GM19351 (cell line): ENCODE data around the gene KRT76.

ENCODE experiments used
- ATAC-seq: cut with Tn5 transposase; IDR thresholded peaks from one replicate; pipeline ENCODE4 v1.9.1; 2021; ENCODE audit warnings: mild to moderate bottlenecking, moderate library complexity; ENCODE audit not compliant: unreplicated experiment

Gene KRT76

DNA sequence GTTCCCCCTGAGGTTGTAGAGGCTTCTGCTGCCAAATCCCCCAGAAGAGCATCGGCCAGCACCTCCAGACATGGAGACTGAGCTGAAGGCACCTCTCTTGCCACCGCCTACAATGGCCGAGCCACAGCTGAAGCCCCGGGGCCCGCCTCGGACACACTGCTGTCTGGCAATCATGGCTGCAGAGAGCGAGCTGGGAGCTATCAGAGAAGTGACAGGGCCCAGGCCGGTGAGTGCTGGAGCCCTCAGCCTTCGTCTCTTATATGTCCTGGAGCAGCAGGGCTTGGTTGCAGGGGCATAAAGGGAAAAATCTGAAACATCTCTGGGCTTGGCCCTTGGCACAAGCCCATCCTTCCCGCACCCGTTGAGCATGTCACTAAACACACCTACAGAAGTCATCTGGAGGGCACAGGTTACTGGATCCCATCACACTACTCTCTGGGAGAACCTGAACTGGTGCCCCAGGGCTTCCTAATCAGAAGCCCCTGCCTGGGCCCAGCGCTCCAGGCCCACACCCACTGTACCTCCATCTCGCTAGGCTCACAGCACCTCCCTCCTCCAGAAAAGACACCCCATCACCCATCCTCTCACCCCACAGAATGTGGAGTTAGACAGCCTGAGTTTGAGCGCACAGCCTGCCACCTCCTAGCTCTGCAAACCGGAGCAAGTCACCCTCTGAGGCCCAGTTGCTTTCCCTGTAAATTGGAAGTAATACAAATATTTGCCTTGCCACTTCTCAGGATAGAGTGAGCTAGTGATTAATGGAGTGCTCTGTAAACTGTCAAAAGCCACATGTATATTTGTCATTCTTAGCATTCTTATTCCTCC, 37.0 kb upstream of the KRT76 start, which contains the start of gene KRT4:
Gene KRT4 (minus strand): TSS at position 232 of the 825 bp plus-strand sequence. CDS start 58 bp downstream, at position 174.
- ATAC-seq = no peak

- no peak for ATAC-seq
Observed at GRCh38 chr12:52813203-52813819, 36.2 kb upstream of the KRT76 start.

GRCh38 chr12:52812749-52813148, 35.6 kb upstream of the KRT76 start:
- no peak for ATAC-seq

DNA sequence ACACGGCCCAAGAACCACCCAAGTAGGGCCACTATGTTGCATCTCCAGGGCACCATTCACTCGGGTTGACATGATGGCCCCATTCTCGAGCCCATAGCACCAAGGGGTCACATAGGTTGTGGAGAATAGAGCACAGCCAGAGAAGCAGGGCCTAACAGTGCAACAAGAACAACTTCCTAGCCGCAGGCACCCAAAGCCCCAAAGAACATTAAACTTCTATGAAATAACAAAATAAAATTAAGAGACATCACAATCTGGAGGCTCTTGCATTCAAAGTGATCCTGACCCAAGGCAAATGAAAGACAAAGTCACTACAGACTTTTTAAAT, 34.9 kb upstream of the KRT76 start:
- ATAC-seq = no peak

- ATAC-seq = no peak
Observed at GRCh38 chr12:52811191-52812072, 34.3 kb upstream of the KRT76 start.

GRCh38 chr12:52810554-52810953, 33.4 kb upstream of the KRT76 start:
- no peak for ATAC-seq

DNA sequence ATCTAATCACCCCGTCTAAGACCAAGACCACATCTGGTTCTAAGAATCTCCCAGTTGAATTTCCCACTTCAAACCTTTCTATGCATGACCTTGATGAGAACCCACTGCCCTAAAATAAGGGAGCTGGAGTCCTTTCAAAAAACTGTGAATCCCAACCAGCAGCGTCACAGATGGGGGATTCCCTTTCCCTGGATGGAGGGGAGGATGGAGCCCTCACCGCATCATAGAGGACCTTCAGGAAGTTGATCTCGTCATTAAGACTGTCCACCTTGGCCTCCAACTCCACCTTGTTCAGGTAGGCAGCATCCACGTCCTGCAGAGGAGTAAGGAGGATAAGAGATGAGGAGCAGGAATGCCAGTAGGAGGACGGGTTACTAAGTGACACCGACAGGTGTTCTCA, 32.0 kb upstream of the KRT76 start:
- ATAC-seq = no peak

DNA sequence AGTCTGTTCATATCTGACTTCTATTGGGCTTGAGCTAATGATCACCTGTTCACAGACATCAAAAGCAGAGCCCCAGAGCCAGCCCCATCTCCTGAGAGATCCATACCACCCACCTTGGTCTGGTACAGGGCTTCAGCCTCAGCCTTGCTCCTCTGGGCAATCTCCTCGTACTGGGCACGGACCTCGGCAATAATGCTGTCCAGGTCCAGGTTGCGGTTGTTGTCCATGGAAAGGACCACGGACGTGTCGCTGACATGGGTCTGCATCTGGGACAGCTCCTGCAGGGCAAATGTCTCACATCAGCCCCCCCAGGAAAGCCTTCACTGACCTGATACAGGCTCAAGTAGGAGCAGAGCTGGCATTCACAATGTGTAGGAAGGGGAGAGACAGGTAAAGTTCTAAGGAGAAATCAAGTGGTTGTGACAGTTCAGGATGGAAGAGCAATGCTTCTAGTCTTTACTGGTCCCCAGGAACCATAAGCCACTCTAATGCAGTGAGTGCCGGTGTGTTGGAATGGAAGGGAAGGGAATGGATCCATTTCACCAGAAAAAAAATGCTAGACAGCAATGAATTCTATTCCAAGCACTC, 31.5 kb upstream of the KRT76 start:
- ATAC-seq = no peak

DNA sequence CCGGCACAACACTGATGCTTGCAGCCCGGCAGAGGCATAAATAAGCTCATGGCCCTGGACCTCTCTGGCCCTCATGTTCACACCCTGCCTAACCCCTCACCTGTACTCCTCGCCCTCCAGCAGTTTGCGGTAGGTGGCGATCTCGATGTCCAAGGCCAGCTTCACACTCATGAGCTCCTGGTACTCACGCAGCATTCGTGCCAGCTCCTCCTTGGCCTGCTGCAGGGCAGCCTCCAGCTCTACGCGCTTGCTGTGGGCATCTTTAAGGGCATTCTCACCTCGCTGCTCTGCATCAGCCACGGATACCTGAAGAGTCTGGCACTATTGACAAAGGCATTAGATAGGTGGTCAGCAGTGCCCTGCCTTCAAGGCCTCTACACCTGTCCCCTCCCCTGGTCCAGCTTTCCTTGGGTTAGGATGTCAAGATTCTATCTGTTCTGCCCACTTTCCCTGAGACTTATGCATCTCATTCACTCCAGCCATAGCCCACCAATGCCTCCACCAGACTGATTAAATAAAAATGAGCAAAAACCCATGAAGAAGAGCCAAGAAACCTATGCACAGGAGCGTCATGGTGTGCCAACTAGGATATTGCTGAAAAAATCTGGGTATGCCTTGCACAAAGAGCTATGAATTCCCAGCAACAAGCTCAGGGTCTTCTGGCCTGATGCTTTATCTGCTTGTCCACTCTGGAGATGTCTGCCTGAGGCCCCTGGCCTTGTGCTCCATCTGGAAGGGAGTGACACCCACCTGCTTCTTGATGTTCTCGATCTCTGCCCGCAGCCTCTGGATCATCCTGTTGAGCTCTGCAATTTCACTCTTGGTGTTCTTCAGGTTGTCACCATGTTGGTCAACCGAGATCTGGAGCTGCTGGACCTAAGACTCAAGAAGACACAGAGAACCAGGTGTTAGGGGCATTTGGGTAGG, 30.7 kb upstream of the KRT76 start:
- no peak for ATAC-seq

DNA sequence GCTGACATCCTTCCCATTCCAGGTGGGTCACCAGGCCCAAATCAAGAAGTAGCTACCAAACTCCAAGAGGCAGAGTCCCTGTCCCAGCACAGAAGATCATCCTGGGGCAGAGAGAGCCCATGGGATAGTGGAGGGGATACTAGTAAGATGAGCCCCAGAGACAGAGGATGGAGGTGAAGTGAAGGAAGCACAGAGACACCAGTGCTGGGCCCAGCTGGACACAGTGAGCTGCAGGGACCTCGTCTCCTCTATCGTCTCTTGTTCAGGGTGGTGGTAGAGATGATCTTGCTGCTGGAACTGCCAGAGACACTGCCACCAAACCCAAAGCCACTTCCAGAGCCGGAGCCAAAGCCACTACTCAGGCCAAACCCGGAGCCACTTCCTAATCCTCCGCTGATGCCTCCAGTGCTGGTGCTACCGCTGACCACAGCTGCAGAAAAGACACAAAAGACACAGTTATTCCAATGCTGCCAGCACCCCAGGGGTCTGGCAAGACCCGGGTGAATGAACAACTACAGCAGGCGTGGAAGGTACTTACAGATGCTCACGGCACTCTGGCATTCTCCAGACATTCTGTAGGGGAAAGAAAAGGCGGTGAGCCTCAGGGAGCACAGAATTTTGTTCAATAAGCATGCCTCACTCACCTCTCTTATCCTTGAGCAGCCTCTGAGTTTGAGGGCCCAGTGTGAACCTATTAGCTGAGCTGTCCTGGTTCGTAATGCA, 29.8 kb upstream of the KRT76 start:
- no peak for ATAC-seq

- no peak for ATAC-seq
Observed at GRCh38 chr12:52806169-52806811, 29.1 kb upstream of the KRT76 start.

GRCh38 chr12:52805739-52806138, 28.6 kb upstream of the KRT76 start:
- no peak for ATAC-seq

- no peak for ATAC-seq
Observed at GRCh38 chr12:52805000-52805399, 27.9 kb upstream of the KRT76 start.

GRCh38 chr12:52802442-52802841, 25.3 kb upstream of the KRT76 start:
- no peak for ATAC-seq

- no peak for ATAC-seq
Observed at GRCh38 chr12:52801773-52802172, 24.6 kb upstream of the KRT76 start.

DNA sequence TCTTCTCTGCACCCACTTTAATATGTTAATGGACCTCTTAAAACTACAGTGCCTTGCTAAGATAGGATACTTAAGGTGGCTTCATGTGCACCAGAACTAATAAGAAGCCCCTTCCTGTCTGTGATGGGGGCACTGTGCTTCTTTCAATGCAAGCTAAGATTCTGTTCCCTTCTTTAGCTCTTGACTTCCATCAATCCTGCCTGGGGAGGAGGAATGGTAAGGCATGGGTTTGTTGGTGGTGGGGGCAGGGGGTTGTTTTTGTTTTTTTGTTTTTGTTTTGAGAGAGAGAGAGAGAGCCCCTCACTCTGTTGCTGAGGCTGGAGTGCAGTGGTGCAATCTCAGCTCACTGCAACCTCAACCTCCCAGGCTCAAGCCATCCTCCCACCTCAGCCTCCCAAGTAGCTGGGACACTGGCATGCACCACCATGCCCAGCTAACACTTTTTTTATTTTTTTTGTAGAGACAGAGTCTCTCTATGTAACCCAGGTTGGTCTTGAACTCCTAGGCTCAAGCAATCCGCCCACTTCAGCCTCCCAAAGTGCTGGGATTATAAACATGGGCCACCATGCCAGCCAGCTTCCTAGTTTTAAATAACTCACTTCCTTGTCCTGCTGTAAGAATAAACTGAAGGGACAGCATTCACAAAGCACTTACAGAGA, 23.2 kb upstream of the KRT76 start:
- ATAC-seq = no peak

DNA sequence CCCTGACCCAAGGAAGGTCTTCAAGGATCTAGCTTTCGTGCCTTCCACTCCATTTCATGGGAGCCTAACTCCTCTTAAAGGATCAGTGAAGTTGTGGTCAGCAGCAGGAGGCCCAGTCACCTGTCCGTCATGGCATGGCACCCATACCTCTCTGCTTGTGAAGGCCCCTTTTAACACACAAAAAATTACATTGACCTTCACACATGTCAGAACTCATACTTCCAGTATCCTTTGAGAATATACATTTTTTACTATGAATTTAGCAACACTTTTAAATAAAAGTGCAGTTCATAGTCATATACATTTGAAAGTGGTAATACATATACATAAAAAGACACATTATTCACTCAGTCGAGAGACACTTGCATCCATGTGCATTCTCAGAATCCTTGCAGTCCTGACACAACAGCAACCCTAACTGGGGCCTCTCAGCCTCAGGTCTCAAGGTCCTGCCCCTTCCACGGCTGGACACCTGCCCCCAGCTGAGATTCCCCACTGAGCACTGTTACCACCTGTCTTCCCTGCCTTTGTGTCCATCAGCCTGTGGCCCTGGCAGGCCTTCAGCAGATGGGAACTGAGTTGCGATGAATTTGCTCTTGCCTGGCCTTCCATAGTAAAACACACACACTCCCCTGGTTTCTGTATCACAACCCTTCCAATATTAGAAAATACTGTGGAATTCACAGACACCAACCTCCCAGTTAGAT, 22.5 kb upstream of the KRT76 start:
- ATAC-seq = no peak
